IMR-90 (cell line): Measurements from ENCODE around the gene DOC2B. TPM values are rescaled to one million over a fixed set of nuclear protein-coding genes. Genes with fewer than 3 reads are reported as not detected.

Experiments used
- ATAC-seq: fragments of 200-7000 bp; cut with Tn5 transposase; 2 replicates; pipeline ENCODE4 v1.9.1; 2020; ENCODE audit warnings: low read depth, mild to moderate bottlenecking, moderate library complexity
- BruUV-seq: library from RNA; stranded (reverse); fragments of 400-500 nt; replicated peaks from 2 replicates; lab custom pipeline; 2021; lab: Mats Ljungman, UMichigan
- CTCF ChIA-PET: fragments of 300-600 bp; formaldehyde crosslinking; extraction: SDS; loops from one replicate; lab custom pipeline; 2021; ENCODE audit warnings: antibody characterized with exemption; lab: Yijun Ruan, JAX
- POLR2A ChIA-PET: fragments of 300-600 bp; sonication (Branson Sonifier 250); formaldehyde crosslinking; loops from one replicate; lab custom pipeline; 2022; ENCODE audit warnings: antibody characterized with exemption; ENCODE audit not compliant: unreplicated experiment; lab: Charles Lee
- DNase-seq: peaks from one replicate; pipeline ENCODE4 v3.0.0; 2013
- H2AFZ ChIP-seq: replicated peaks from 2 replicates; pipeline ENCODE3; 2013; ENCODE audit warnings: low read length, mild to moderate bottlenecking; ENCODE audit not compliant: poor library complexity
- H2AK5ac ChIP-seq: 2 replicates; pipeline ENCODE4 v1.6.1; 2013; ENCODE audit warnings: low read depth, low read length, inconsistent platforms
- H2AK9ac ChIP-seq: replicated peaks from 2 replicates; pipeline ENCODE3; 2013; ENCODE audit warnings: mild to moderate bottlenecking, low read depth, low read length, moderate library complexity; ENCODE audit not compliant: poor library complexity
- H2BK120ac ChIP-seq: 2 replicates; pipeline ENCODE4 v1.6.1; 2013; ENCODE audit warnings: low read depth, low read length, inconsistent platforms
- H2BK15ac ChIP-seq: 3 replicates; pipeline ENCODE4 v1.6.1; 2013; ENCODE audit warnings: low read depth, low read length, inconsistent platforms
- H2BK20ac ChIP-seq: 2 replicates; pipeline ENCODE4 v1.6.1; 2013; ENCODE audit warnings: low read depth, mild to moderate bottlenecking, inconsistent platforms, low read length, moderate library complexity
- H2BK5ac ChIP-seq: 2 replicates; pipeline ENCODE4 v1.6.1; 2013; ENCODE audit warnings: mild to moderate bottlenecking, low read depth, low read length, inconsistent platforms; ENCODE audit not compliant: poor library complexity, severe bottlenecking
- H3K14ac ChIP-seq: replicated peaks from 2 replicates; pipeline ENCODE4 v1.6.1; 2013; ENCODE audit warnings: low read depth, low read length, inconsistent platforms
- H3K18ac ChIP-seq: 2 replicates; pipeline ENCODE4 v1.6.1; 2013; ENCODE audit warnings: low read depth, low read length, control low read depth
- H3K23ac ChIP-seq: 2 replicates; pipeline ENCODE4 v1.6.1; 2013; ENCODE audit warnings: low read depth, low read length, inconsistent platforms
- H3K27ac ChIP-seq: 2 replicates; pipeline ENCODE4 v1.5.1; 2013; ENCODE audit warnings: mild to moderate bottlenecking, control low read depth, low read length; ENCODE audit not compliant: insufficient read depth
- H3K27me3 ChIP-seq: 2 replicates; pipeline ENCODE4 v1.6.1; 2013; ENCODE audit warnings: low read length; ENCODE audit not compliant: control insufficient read depth, insufficient read depth
- H3K36me3 ChIP-seq: 2 replicates; pipeline ENCODE4 v1.6.1; 2013; ENCODE audit warnings: low read length, mixed read lengths; ENCODE audit not compliant: control insufficient read depth, insufficient read depth
- H3K4ac ChIP-seq: 2 replicates; pipeline ENCODE4 v1.6.1; 2013; ENCODE audit warnings: low read depth, low read length, inconsistent platforms
- H3K4me1 ChIP-seq: 2 replicates; pipeline ENCODE4 v1.6.1; 2013; ENCODE audit warnings: low read length, mixed read lengths; ENCODE audit not compliant: control insufficient read depth, insufficient read depth
- H3K4me2 ChIP-seq: 2 replicates; pipeline ENCODE4 v1.6.1; 2013; ENCODE audit warnings: low read depth, mild to moderate bottlenecking, control low read depth, low read length, moderate library complexity
- H3K4me3 ChIP-seq: 2 replicates; pipeline ENCODE4 v1.5.1; 2013; ENCODE audit warnings: low read depth, mild to moderate bottlenecking, control low read depth, low read length, moderate library complexity; ENCODE audit not compliant: insufficient read depth
- H3K56ac ChIP-seq: 2 replicates; pipeline ENCODE4 v1.6.1; 2013; ENCODE audit warnings: low read length, inconsistent platforms; ENCODE audit not compliant: insufficient read depth; ENCODE audit errors: extremely low read depth
- H3K79me1 ChIP-seq, 2 experiments: 2 replicates each; pipeline ENCODE4 v1.6.1; 2013; ENCODE audit warnings: low read length in 2 of 2, inconsistent platforms in 1 of 2, low read depth in 1 of 2
- H3K9ac ChIP-seq: 2 replicates; pipeline ENCODE4 v1.6.1; 2013; ENCODE audit warnings: low read depth, low read length, control low read depth
- H3K9me1 ChIP-seq: 2 replicates; pipeline ENCODE4 v1.6.1; 2013; ENCODE audit warnings: low read length, inconsistent platforms; ENCODE audit not compliant: insufficient read depth
- H3K9me3 ChIP-seq: 2 replicates; pipeline ENCODE4 v1.6.1; 2013; ENCODE audit warnings: low read length; ENCODE audit not compliant: control insufficient read depth, insufficient read depth
- H4K20me1 ChIP-seq: 2 replicates; pipeline ENCODE4 v1.6.1; 2013; ENCODE audit warnings: low read length, inconsistent platforms; ENCODE audit not compliant: insufficient read depth
- H4K5ac ChIP-seq: 2 replicates; pipeline ENCODE4 v1.6.1; 2013; ENCODE audit warnings: mild to moderate bottlenecking, low read depth, low read length, control low read depth
- H4K8ac ChIP-seq, 2 experiments: 2 replicates each; pipeline ENCODE4 v1.6.1; 2013; ENCODE audit warnings: low read depth in 2 of 2, low read length in 2 of 2, control low read depth in 1 of 2, inconsistent platforms in 1 of 2
- H4K91ac ChIP-seq: 2 replicates; pipeline ENCODE4 v1.6.1; 2013; ENCODE audit warnings: low read depth, low read length, inconsistent platforms; ENCODE audit not compliant: insufficient read depth
- BHLHE40 ChIP-seq: fragments of 150-350 bp; IDR thresholded peaks from 2 replicates; pipeline ENCODE4 v1.6.1; 2016; ENCODE audit warnings: mild to moderate bottlenecking, low read depth, low read length
- CEBPB ChIP-seq: IDR thresholded peaks from 2 replicates; pipeline ENCODE4 v1.6.1; 2012; ENCODE audit warnings: low read depth, low read length, improper control_type of control experiment
- CHD1 ChIP-seq: IDR thresholded peaks from 2 replicates; pipeline ENCODE4 v1.6.1; 2012; ENCODE audit warnings: low read depth, low read length, improper control_type of control experiment
- MAFK ChIP-seq: IDR thresholded peaks from 2 replicates; pipeline ENCODE4 v1.6.1; 2012; ENCODE audit warnings: low read depth, low read length, improper control_type of control experiment
- MAZ ChIP-seq: IDR thresholded peaks from 2 replicates; pipeline ENCODE4 v1.6.1; 2012; ENCODE audit warnings: low read depth, mild to moderate bottlenecking, low read length, improper control_type of control experiment, moderate library complexity, borderline replicate concordance
- MXI1 ChIP-seq: IDR thresholded peaks from 2 replicates; pipeline ENCODE4 v1.6.1; 2012; ENCODE audit warnings: low read depth, mild to moderate bottlenecking, low read length, moderate library complexity, borderline replicate concordance
- NFE2L2 ChIP-seq: fragments of 150-350 bp; IDR thresholded peaks from 2 replicates; pipeline ENCODE4 v1.6.1; 2016; ENCODE audit warnings: low read depth, mild to moderate bottlenecking, low read length
- POLR2A ChIP-seq: IDR thresholded peaks from 2 replicates; pipeline ENCODE4 v1.6.1; 2012; ENCODE audit warnings: mild to moderate bottlenecking, low read depth, low read length
- RAD21 ChIP-seq: IDR thresholded peaks from 2 replicates; pipeline ENCODE4 v1.6.1; 2012; ENCODE audit warnings: low read length, improper control_type of control experiment
- RCOR1 ChIP-seq: IDR thresholded peaks from 2 replicates; pipeline ENCODE4 v1.6.1; 2012; ENCODE audit warnings: mild to moderate bottlenecking, low read length, improper control_type of control experiment; ENCODE audit not compliant: insufficient replicate concordance
- RFX5 ChIP-seq: IDR thresholded peaks from 2 replicates; pipeline ENCODE4 v1.8.0; 2012; ENCODE audit warnings: low read depth, mild to moderate bottlenecking, low read length, moderate library complexity
- SMC3 ChIP-seq: fragments of 150-350 bp; IDR thresholded peaks from 2 replicates; pipeline ENCODE4 v1.6.1; 2016; ENCODE audit warnings: low read depth, mild to moderate bottlenecking, antibody characterized with exemption, low read length, moderate library complexity
- WGBS, 2 experiments: methylation state at CpG; one replicate each; pipeline versions ENCODE4 v1.1.5 to v1.1.7; 2013; ENCODE audit warnings: missing lambda C conversion rate in 2 of 2; ENCODE audit not compliant: insufficient read length in 1 of 2; ENCODE audit errors: extremely low coverage in 2 of 2; 5-methylcytosine and 5-hydroxymethylcytosine counted together
- dilution Hi-C: fragments of 300-500 bp; cut with HindIII; formaldehyde crosslinking; loops from one replicate; pipeline ENCODE4 v1.14.3; 2018; ENCODE audit warnings: low sequenced_read_pairs; ENCODE audit not compliant: unreplicated experiment
- in situ Hi-C: fragments of 300-500 bp; cut with MboI; formaldehyde crosslinking; loops from 3 replicates; pipeline ENCODE4 v1.14.3; 2019; ENCODE audit warnings: low sequenced_read_pairs, inconsistent platforms, mixed read lengths
- intact Hi-C: fragments of 100-400 bp; cut with micrococcal nuclease; formaldehyde crosslinking; loops from 2 replicates; pipeline ENCODE4 v1.10.0; 2022
- polyA plus RNA-seq, 3 experiments: library from polyadenylated mRNA; depleted of rRNA; stranded (reverse); fragments of >200 nt; gene quantifications; 2 replicates each; pipeline ENCODE4 v1.2.3, GENCODE V29; 2012; ENCODE audit warnings: low replicate concordance in 1 of 3
- total RNA-seq: library from RNA; depleted of rRNA; stranded (reverse); fragments of >200 nt; gene quantifications from 2 replicates; pipeline ENCODE4 v1.2.3, GENCODE V29; 2012
- TF ChIP-seq, protein P1 (sequence below): conservative IDR thresholded peaks from 2 replicates; pipeline ENCODE4 v1.5.1; 2012; ENCODE audit warnings: mild to moderate bottlenecking, low read depth, low read length, improper control_type of control experiment
- TF ChIP-seq, protein P2 (sequence below): fragments of 150-350 bp; IDR thresholded peaks from 2 replicates; pipeline ENCODE4 v1.6.1; 2016; ENCODE audit warnings: low read depth, mild to moderate bottlenecking, low read length, moderate library complexity, borderline replicate concordance
- TF ChIP-seq, protein P3 (sequence below): fragments of 150-350 bp; IDR thresholded peaks from 2 replicates; pipeline ENCODE4 v1.6.1; 2017; ENCODE audit warnings: mild to moderate bottlenecking, antibody characterized with exemption, low read length, low read depth

The DOC2B gene
- total and polyA plus RNA-seq, 2 of the 4 experiments (the other 2 are of a cell fraction), result not detected

DNA sequence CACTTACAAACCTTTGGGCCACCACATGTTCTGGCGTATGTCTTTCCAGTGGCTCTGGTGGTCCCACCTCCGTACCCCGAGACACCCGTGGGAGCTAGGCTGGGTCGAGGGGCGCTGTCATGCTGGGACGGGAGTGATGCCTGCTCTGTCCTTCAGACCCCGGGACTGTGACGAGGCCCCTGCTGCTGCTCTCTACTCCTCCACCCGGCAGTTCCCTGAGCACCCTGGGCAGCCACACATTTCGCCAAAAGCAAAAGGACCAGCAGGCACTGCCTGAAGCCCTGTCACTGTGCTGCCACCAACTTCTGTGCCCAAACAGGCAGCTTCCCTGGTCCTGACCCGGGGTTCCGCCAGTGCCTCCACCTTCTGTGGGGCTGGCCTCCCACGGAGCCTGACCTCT lies 15.5 kb downstream of the DOC2B start:
- Histone ChIP-seq H3K14ac (no peak overlapping the region), H3K27ac (no peak overlapping the region), H3K9ac (no peak overlapping the region), H4K5ac (no peak overlapping the region), H2AFZ (no peak overlapping the region), H3K9me1 (no peaks in the 10 kb centered on the region), H2BK20ac (no peak overlapping the region), H2BK5ac (no peak overlapping the region), H4K8ac (no peak overlapping the region), H2AK5ac (no peak overlapping the region), H3K23ac (no peak overlapping the region), H3K27me3 (peaks cover 24% of the 10 kb centered on the region), H4K20me1 (no peaks in the 10 kb centered on the region; the same call in 1 of the 2 replicates), H3K4me3 (no peak overlapping the region), H2BK15ac (no peak overlapping the region), H4K91ac (no peak overlapping the region), H2BK120ac (no peak overlapping the region), H3K56ac (no peak overlapping the region), H3K36me3 (no peaks in the 10 kb centered on the region), H3K4me2 (no peak overlapping the region), H2AK9ac (no peak overlapping the region), H3K4ac (no peak overlapping the region), H3K18ac (no peak overlapping the region), H3K9me3 (no peaks in the 10 kb centered on the region), H3K4me1 (no peaks in the 10 kb centered on the region), H3K79me1 (no peaks in the 10 kb centered on the region)
- no TSS peak for BruUV-seq
- 68% methylated on average over 11 of the region's 14 CpGs; no CpG with 5 or more reads in 1 of the 2 experiments for WGBS, 2 experiments
- ATAC-seq (no peak), DNase-seq (no peak)
- TF ChIP-seq RAD21, result no peak
- no peak for TF ChIP-seq CEBPB
- TF ChIP-seq SMC3, result no peak
- TF ChIP-seq MAZ, result no peak
- no peak for TF ChIP-seq CHD1
- TF ChIP-seq, protein P1, sequence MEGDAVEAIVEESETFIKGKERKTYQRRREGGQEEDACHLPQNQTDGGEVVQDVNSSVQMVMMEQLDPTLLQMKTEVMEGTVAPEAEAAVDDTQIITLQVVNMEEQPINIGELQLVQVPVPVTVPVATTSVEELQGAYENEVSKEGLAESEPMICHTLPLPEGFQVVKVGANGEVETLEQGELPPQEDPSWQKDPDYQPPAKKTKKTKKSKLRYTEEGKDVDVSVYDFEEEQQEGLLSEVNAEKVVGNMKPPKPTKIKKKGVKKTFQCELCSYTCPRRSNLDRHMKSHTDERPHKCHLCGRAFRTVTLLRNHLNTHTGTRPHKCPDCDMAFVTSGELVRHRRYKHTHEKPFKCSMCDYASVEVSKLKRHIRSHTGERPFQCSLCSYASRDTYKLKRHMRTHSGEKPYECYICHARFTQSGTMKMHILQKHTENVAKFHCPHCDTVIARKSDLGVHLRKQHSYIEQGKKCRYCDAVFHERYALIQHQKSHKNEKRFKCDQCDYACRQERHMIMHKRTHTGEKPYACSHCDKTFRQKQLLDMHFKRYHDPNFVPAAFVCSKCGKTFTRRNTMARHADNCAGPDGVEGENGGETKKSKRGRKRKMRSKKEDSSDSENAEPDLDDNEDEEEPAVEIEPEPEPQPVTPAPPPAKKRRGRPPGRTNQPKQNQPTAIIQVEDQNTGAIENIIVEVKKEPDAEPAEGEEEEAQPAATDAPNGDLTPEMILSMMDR, result no peak
- no peak for TF ChIP-seq NFE2L2
- TF ChIP-seq, protein P2, sequence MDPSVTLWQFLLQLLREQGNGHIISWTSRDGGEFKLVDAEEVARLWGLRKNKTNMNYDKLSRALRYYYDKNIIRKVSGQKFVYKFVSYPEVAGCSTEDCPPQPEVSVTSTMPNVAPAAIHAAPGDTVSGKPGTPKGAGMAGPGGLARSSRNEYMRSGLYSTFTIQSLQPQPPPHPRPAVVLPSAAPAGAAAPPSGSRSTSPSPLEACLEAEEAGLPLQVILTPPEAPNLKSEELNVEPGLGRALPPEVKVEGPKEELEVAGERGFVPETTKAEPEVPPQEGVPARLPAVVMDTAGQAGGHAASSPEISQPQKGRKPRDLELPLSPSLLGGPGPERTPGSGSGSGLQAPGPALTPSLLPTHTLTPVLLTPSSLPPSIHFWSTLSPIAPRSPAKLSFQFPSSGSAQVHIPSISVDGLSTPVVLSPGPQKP, result no peak
- no peak for TF ChIP-seq MXI1
- no peak for TF ChIP-seq MAFK
- TF ChIP-seq RCOR1, result no peak
- no peak for TF ChIP-seq POLR2A
- TF ChIP-seq RFX5, result no peak
- no peak for TF ChIP-seq BHLHE40
- TF ChIP-seq, protein P3, sequence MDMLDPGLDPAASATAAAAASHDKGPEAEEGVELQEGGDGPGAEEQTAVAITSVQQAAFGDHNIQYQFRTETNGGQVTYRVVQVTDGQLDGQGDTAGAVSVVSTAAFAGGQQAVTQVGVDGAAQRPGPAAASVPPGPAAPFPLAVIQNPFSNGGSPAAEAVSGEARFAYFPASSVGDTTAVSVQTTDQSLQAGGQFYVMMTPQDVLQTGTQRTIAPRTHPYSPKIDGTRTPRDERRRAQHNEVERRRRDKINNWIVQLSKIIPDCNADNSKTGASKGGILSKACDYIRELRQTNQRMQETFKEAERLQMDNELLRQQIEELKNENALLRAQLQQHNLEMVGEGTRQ, result no peak
- CTCF ChIA-PET, result no interaction called here
- intact Hi-C loops (no loop called here), in situ Hi-C loops (no loop called here), dilution Hi-C loops (no loop called here)
- POLR2A ChIA-PET, result no interaction called here
